Glutamatergic neuron (in vitro differentiated cells): Measurements from ENCODE around the gene FLT4. TPM values are rescaled to one million over a fixed set of nuclear protein-coding genes. Genes with fewer than 3 reads are reported as not detected.

Source experiments
- DNase-seq: peaks from one replicate; pipeline ENCODE4 v3.0.0; 2022
- H3K27ac Mint-ChIP-seq: one replicate; pipeline ENCODE4 v1.8.0; 2020; ENCODE audit warnings: mild to moderate bottlenecking, mixed read lengths, inconsistent platforms; ENCODE audit not compliant: unreplicated experiment
- H3K27me3 Mint-ChIP-seq: one replicate; pipeline ENCODE4 v1.8.0; 2020; ENCODE audit warnings: mild to moderate bottlenecking, moderate library complexity, mixed read lengths, inconsistent platforms; ENCODE audit not compliant: unreplicated experiment
- H3K36me3 Mint-ChIP-seq: one replicate; pipeline ENCODE4 v1.8.0; 2020; ENCODE audit warnings: mild to moderate bottlenecking, mixed read lengths, inconsistent platforms; ENCODE audit not compliant: unreplicated experiment
- H3K4me1 Mint-ChIP-seq: one replicate; pipeline ENCODE4 v1.8.0; 2020; ENCODE audit warnings: mild to moderate bottlenecking, low read depth, mixed read lengths, inconsistent platforms; ENCODE audit not compliant: unreplicated experiment
- H3K4me3 Mint-ChIP-seq: one replicate; pipeline ENCODE4 v1.8.0; 2020; ENCODE audit warnings: mild to moderate bottlenecking, mixed read lengths, inconsistent platforms; ENCODE audit not compliant: unreplicated experiment
- H3K9me3 Mint-ChIP-seq: one replicate; pipeline ENCODE4 v1.8.0; 2020; ENCODE audit warnings: mild to moderate bottlenecking, moderate library complexity, mixed read lengths, inconsistent platforms; ENCODE audit not compliant: unreplicated experiment
- CTCF ChIP-seq: fragments of 200-600 bp; sonication (generic); IDR thresholded peaks from one replicate; pipeline ENCODE4 v1.5.0; 2021; ENCODE audit not compliant: partially characterized antibody, unreplicated experiment
- total RNA-seq: library from RNA; stranded (reverse); fragmentation: NEBNext Ultra II Directional; extraction: Animal tissue kit (Norgen Biotek cat#: 25700); gene quantifications from one replicate; pipeline ENCODE4 v1.2.1, GENCODE V29; 2021; ENCODE audit not compliant: unreplicated experiment

The FLT4 gene
- total RNA-seq, 1 donor from 2014 or later: 0.17 TPM

- peaks cover 3% of the 10 kb centered on the region for H3K4me1 Mint-ChIP-seq
Observed at GRCh38 chr5:180640861-180641565, 8.4 kb downstream of the FLT4 start.

GRCh38 chr5:180640611-180640860 lies 8.9 kb downstream of the FLT4 start:
- TF ChIP-seq CTCF: no peak
- no peaks in the 10 kb centered on the region for H3K36me3 Mint-ChIP-seq
- H3K27ac Mint-ChIP-seq: no peak overlapping the region
- no peak for DNase-seq
- H3K27me3 Mint-ChIP-seq: peaks cover 16% of the 10 kb centered on the region
- peaks cover 3% of the 10 kb centered on the region for H3K4me1 Mint-ChIP-seq
- H3K9me3 Mint-ChIP-seq: peaks cover 2% of the 10 kb centered on the region
- no peak overlapping the region for H3K4me3 Mint-ChIP-seq

More at GRCh38 chr5:180640861-180641565, 8.4 kb downstream of the FLT4 start:
- DNase-seq: peak; percentile 14
- Mint-ChIP-seq H3K36me3 (no peaks in the 10 kb centered on the region), H3K4me3 (no peak overlapping the region), H3K9me3 (peaks cover 2% of the 10 kb centered on the region), H3K27me3 (peaks cover 16% of the 10 kb centered on the region), H3K27ac (no peak overlapping the region)
- TF ChIP-seq CTCF: no peak

GRCh38 chr5:180639741-180640610 lies 9.4 kb downstream of the FLT4 start:
- Mint-ChIP-seq H3K9me3 (peaks cover 2% of the 10 kb centered on the region), H3K4me3 (no peak overlapping the region), H3K4me1 (peaks cover 2% of the 10 kb centered on the region), H3K27ac (no peak overlapping the region), H3K27me3 (peaks cover 16% of the 10 kb centered on the region), H3K36me3 (no peaks in the 10 kb centered on the region)
- TF ChIP-seq CTCF: no peak
- peak; percentile 13 for DNase-seq

GRCh38 chr5:180639287-180639686 lies 10.1 kb downstream of the FLT4 start:
- Mint-ChIP-seq H3K9me3 (peaks cover 2% of the 10 kb centered on the region), H3K27me3 (peaks cover 16% of the 10 kb centered on the region), H3K36me3 (no peaks in the 10 kb centered on the region), H3K4me3 (no peak overlapping the region), H3K4me1 (no peaks in the 10 kb centered on the region), H3K27ac (no peak overlapping the region)
- DNase-seq: no peak
- no peak for TF ChIP-seq CTCF
